Measurements from ENCODE around the gene UTP4. TPM values are rescaled to one million over a fixed set of nuclear protein-coding genes. Genes with fewer than 3 reads are reported as not detected.

UTP4 gene
- total and polyA plus RNA-seq, 2 donors (not counting 3 experiments of a cell fraction or from before 2014, with no cell fraction given): 56.1 to 59.5 TPM

GRCh38 chr16:69182730-69183416 lies 50.4 kb downstream of the UTP4 start:
- no peak for TF ChIP-seq JUN (IDR thresholded peaks at IDR 0.05; ENCODE audit: borderline replicate concordance, insufficient read depth, insufficient read length, low read depth)
- TF ChIP-seq POLR2AphosphoS5 (IDR thresholded peaks at IDR 0.05; ENCODE audit: insufficient read depth, low read depth, low read length): no peak
- no peak for TF ChIP-seq POLR2A (IDR thresholded peaks at IDR 0.05; ENCODE audit: low read depth, low read length)
- TF ChIP-seq CTCF (IDR thresholded peaks at IDR 0.05; ENCODE audit: extremely low read depth in 1 of 2, insufficient read depth in 1 of 2, low read depth in 1 of 2, low read length in 2 of 2): no peak
- TF ChIP-seq GATA2 (IDR thresholded peaks at IDR 0.05; ENCODE audit: insufficient read depth, insufficient read length, low read depth, low read length): no peak
- no peak for TF ChIP-seq MAX (IDR thresholded peaks at IDR 0.05; ENCODE audit: insufficient read depth, insufficient read length)
- no peak for TF ChIP-seq EZH2 (IDR thresholded peaks at IDR 0.05; ENCODE audit: borderline replicate concordance, low read depth, low read length, severe bottlenecking)
- no peak for TF ChIP-seq FOS (IDR thresholded peaks at IDR 0.05; ENCODE audit: borderline replicate concordance, insufficient read depth, low read length)
- no peak for TF ChIP-seq MYC (IDR thresholded peaks at IDR 0.05; ENCODE audit: low read depth, low read length)
- no peak overlapping the region for H2AFZ ChIP-seq (ENCODE audit: low read depth, low read length)
- H3K9ac ChIP-seq (replicated peaks; ENCODE audit: extremely low read depth, insufficient read depth, low read length): no peak overlapping the region
- H3K36me3 ChIP-seq (ENCODE audit: control insufficient read depth in 2 of 2, extremely low read depth in 1 of 2, insufficient read depth in 2 of 2, low read length in 2 of 2): no peaks in the 10 kb centered on the region
- DNase-seq (ENCODE audit: low read depth, low spot score) (no peak), FAIRE-seq (no peak)
- CTCF ChIA-PET: interaction anchor here (2.0 to 2.9 kb wide), 3 partner anchors 16 to 32 kb away, joined by 6 to 9 read pairs (median 9); no protein-coding TSS in a partner anchor
- H3K79me2 ChIP-seq (ENCODE audit: control insufficient read depth, insufficient read depth, low read length): peaks cover 5% of the 10 kb centered on the region
- dilution Hi-C loops (cut with MboI; ENCODE audit: extremely low pct_ligation_motif_present, low sequenced_read_pairs): no loop called here
- H3K4me1 ChIP-seq (ENCODE audit: control insufficient read depth, extremely low read depth, insufficient read depth, low read length): peaks cover 18% of the 10 kb centered on the region
- H3K9me3 ChIP-seq (replicated peaks; ENCODE audit: control insufficient read depth, insufficient read depth, low read length): no peaks in the 10 kb centered on the region
- H3K27me3 ChIP-seq (ENCODE audit: control insufficient read depth in 2 of 2, insufficient read depth in 2 of 2, low read length in 2 of 2): no peaks in the 10 kb centered on the region
- intact Hi-C loops (cut with micrococcal nuclease): no loop called here
- no TSS peak for BruUV-seq (replicated peaks)
- POLR2A ChIA-PET: no interaction called here
- H3K9me1 ChIP-seq (replicated peaks; ENCODE audit: control insufficient read depth, extremely low read depth, insufficient read depth, low read length): no peaks in the 10 kb centered on the region
- no peak overlapping the region for H3K4me3 ChIP-seq (replicated peaks in 1 of 3; ENCODE audit: insufficient read depth in 1 of 3, low read depth in 1 of 3, low read length in 3 of 3)
- H3K4me2 ChIP-seq (ENCODE audit: insufficient read depth, low read length): no peak overlapping the region
- no peaks in the 10 kb centered on the region for H4K20me1 ChIP-seq (replicated peaks; ENCODE audit: control insufficient read depth, extremely low read depth, insufficient read depth, low read length)
- H3K27ac ChIP-seq (ENCODE audit: insufficient read depth, low read depth, low read length): no peak overlapping the region

Data from endothelial cell of umbilical vein (primary cell).